ENCODE measurements around the gene ANKDD1B. TPM values are rescaled to one million over a fixed set of nuclear protein-coding genes. Genes with fewer than 3 reads are reported as not detected.
"Not testable (repeated sequence)": the region's sequence is repeated elsewhere in the genome, so short reads cannot be mapped to it uniquely, and the experiment has no call there.

Gene ANKDD1B
- total RNA-seq, 1 donor from 2014 or later: 1.0 TPM

DNA sequence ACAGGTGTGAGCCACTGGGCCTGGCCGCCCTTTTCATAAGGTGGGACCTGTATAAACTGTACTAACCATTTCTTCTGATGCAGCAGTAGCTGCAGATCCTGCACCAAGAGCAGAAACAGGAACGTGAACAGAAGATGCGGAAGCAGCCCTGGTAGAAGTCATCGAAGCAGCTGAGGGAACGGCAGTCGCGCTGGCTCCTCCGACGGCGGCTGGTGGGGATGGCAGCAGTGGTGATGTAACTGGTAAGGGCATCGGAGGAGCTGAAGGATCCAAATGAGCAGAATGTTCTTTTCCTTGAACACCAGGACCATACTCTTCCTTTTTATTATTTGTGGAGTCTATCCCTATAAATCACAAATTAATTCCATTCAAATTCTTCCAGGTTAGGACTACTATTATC lies 73.9 kb downstream of the ANKDD1B start:
- no peaks in the 10 kb centered on the region for H3K4me1 Mint-ChIP-seq
- ATAC-seq (ENCODE audit: low read depth) (no peak), DNase-seq (no peak)
- no peaks in the 10 kb centered on the region for H3K9me3 Mint-ChIP-seq
- CTCF ChIA-PET: no interaction called here
- H3K36me3 Mint-ChIP-seq (ENCODE audit: low read depth): peaks cover 59% of the 10 kb centered on the region
- H3K27me3 Mint-ChIP-seq: no peaks in the 10 kb centered on the region
- H3K27ac Mint-ChIP-seq: no peak overlapping the region
- intact Hi-C loops (cut with micrococcal nuclease): loop anchor here (10.0 kb wide), 2 partner anchors 300 to 920 kb away; partner anchors contain the start of genes GFM2 and NSA2
- POLR2A ChIA-PET: no interaction called here
- no peak for TF ChIP-seq CTCF (IDR thresholded peaks at IDR 0.05)
- H3K4me3 Mint-ChIP-seq: no peak overlapping the region

DNA sequence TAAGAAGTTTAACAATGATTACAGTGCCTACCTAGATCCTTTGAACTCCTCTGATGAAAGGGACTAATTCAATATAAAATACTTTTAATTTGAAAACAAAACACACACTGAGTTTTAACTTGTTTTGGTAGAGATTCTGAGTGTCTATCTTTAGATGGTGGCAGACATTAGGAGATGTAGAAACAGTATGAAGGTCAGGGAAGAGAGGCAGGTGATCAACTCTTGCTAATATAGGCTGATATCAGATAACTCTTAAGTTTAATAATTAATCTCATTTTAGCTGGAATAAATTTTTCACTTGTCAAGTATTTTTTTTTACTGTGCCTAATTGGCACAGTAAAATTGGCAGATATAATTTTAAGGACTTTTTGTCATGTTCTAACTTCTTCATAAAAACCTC lies 75.2 kb downstream of the ANKDD1B start:
- intact Hi-C loops (cut with micrococcal nuclease): loop anchor here (10.0 kb wide), 2 partner anchors 302 to 922 kb away; partner anchors contain the start of genes GFM2 and NSA2
- no peaks in the 10 kb centered on the region for H3K27me3 Mint-ChIP-seq
- no peak for DNase-seq
- no peaks in the 10 kb centered on the region for H3K9me3 Mint-ChIP-seq
- no peaks in the 10 kb centered on the region for H3K4me1 Mint-ChIP-seq
- TF ChIP-seq CTCF (IDR thresholded peaks at IDR 0.05): no peak
- POLR2A ChIA-PET: no interaction called here
- no peak overlapping the region for H3K4me3 Mint-ChIP-seq
- no peak overlapping the region for H3K27ac Mint-ChIP-seq
- peaks cover 64% of the 10 kb centered on the region for H3K36me3 Mint-ChIP-seq (ENCODE audit: low read depth)
- no peak for ATAC-seq (ENCODE audit: low read depth)
- CTCF ChIA-PET: no interaction called here

DNA sequence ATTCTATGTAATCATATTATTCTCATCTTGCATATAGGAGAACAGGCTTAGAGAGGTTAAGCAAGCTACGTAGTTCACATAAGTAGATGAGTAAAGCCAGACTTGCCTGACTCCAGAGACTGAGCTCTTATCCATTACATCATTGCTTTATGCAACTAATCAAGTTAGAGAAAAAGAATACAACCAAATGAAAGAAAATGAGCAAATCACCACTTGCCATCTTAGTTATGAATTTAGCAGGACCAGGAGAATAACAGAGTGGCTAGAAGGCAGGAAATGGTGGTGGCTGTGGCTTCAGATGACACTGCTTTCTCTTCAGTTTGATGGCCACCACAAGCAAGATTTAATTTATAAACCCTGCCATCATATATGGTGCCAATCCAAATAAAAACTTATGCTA lies 79.4 kb downstream of the ANKDD1B start:
- Mint-ChIP-seq H3K9me3 (no peaks in the 10 kb centered on the region), H3K4me1 (no peaks in the 10 kb centered on the region), H3K4me3 (no peak overlapping the region), H3K36me3 (ENCODE audit: low read depth) (peaks cover 72% of the 10 kb centered on the region), H3K27me3 (no peaks in the 10 kb centered on the region), H3K27ac (no peak overlapping the region)
- POLR2A ChIA-PET: no interaction called here
- DNase-seq (no peak), ATAC-seq (ENCODE audit: low read depth) (no peak)
- TF ChIP-seq CTCF (IDR thresholded peaks at IDR 0.05): no peak
- intact Hi-C loops (cut with micrococcal nuclease): no loop called here
- CTCF ChIA-PET: no interaction called here

DNA sequence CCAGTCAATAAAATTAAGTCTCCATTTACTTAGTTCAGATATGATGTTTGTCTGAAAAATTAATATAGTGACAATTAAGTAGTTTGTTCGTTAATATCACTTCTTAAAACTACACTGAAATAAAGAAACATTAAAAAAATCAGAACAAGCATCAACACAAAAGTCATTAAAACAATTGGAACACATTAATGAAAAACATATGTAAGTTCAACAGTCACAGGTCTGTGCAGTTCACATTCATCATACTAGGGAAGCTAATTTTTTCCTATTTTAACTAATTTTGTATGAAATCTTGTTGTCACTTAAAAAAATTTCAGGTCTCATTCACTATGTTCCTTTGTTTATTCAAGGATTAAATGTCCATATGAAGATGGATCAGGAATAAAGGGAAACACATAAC lies 83.5 kb downstream of the ANKDD1B start:
- H3K4me3 Mint-ChIP-seq: no peak overlapping the region
- H3K27me3 Mint-ChIP-seq: no peaks in the 10 kb centered on the region
- no peak overlapping the region for H3K27ac Mint-ChIP-seq
- H3K4me1 Mint-ChIP-seq: no peaks in the 10 kb centered on the region
- H3K36me3 Mint-ChIP-seq (ENCODE audit: low read depth): peaks cover 57% of the 10 kb centered on the region
- no peaks in the 10 kb centered on the region for H3K9me3 Mint-ChIP-seq
- no peak for TF ChIP-seq CTCF (IDR thresholded peaks at IDR 0.05)
- ATAC-seq (ENCODE audit: low read depth) (no peak), DNase-seq (no peak)
- POLR2A ChIA-PET: no interaction called here
- CTCF ChIA-PET: no interaction called here
- intact Hi-C loops (cut with micrococcal nuclease): no loop called here

- intact Hi-C loops (cut with micrococcal nuclease); H3K9me3 Mint-ChIP-seq; DNase-seq; H3K27me3 Mint-ChIP-seq; POLR2A ChIA-PET; H3K4me3 Mint-ChIP-seq; H3K4me1 Mint-ChIP-seq; CTCF ChIA-PET; H3K27ac Mint-ChIP-seq; ATAC-seq (ENCODE audit: low read depth): not testable (repeated sequence)
- H3K36me3 Mint-ChIP-seq (ENCODE audit: low read depth): peaks cover 50% of the 10 kb centered on the region
These were observed 84.5 kb downstream of the ANKDD1B start for GRCh38 chr5:75695472-75696351.

Measured in activated B cell treated with CpG ODN at 0.5 μM for 24 hours (primary cell).